Neural cell (in vitro differentiated cells): ENCODE measurements around the gene GGA1.

Experiments
- CTCF ChIP-seq: fragments of 450-650 bp; IDR thresholded peaks from 2 replicates; pipeline ENCODE4 v1.5.1; 2014; ENCODE audit warnings: antibody characterized with exemption, mild to moderate bottlenecking, moderate library complexity; ENCODE audit not compliant: poor library complexity, severe bottlenecking
- EZH2 ChIP-seq: fragments of 200-600, 300-800 bp; shearing (Covaris generic), sonication (generic); IDR thresholded peaks from 2 replicates; pipeline ENCODE4 v1.6.1; 2014; ENCODE audit warnings: antibody characterized with exemption, low read length, borderline replicate concordance, mild to moderate bottlenecking; ENCODE audit not compliant: insufficient read depth, poor library complexity, severe bottlenecking
- POLR2AphosphoS5 ChIP-seq: IDR thresholded peaks from 2 replicates; pipeline ENCODE4 v1.6.1; 2012
- RAD21 ChIP-seq: fragments of 450-650 bp; conservative IDR thresholded peaks from 2 replicates; pipeline ENCODE4 v1.6.1; 2014; ENCODE audit warnings: antibody characterized with exemption, mild to moderate bottlenecking, moderate library complexity
- SMC3 ChIP-seq: fragments of 450-650 bp; conservative IDR thresholded peaks from 2 replicates; pipeline ENCODE4 v1.6.1; 2014; ENCODE audit warnings: antibody characterized with exemption, mild to moderate bottlenecking, moderate library complexity; ENCODE audit not compliant: poor library complexity

- TF ChIP-seq CTCF (no peak), RAD21 (no peak), EZH2 (no peak), POLR2AphosphoS5 (no peak), SMC3 (no peak)
Measured at GRCh38 chr22:37672920-37673455, 64.4 kb downstream of the GGA1 start.
